CD14-positive monocyte (primary cell): ENCODE results near the gene NPLOC4. TPM values are rescaled to one million over a fixed set of nuclear protein-coding genes. Genes with fewer than 3 reads are reported as not detected.

ENCODE experiments used
- DNase-seq, 3 donors: peaks; one replicate each; pipeline ENCODE4 v3.0.0-alpha.2; 2011 to 2022
- H2AFZ ChIP-seq: 2 replicates; pipeline ENCODE4 v1.6.0; 2012; ENCODE audit warnings: mild to moderate bottlenecking, low read depth, low read length, inconsistent platforms; ENCODE audit not compliant: insufficient read depth, poor library complexity, severe bottlenecking
- H3K27ac ChIP-seq, 2 donors: 1 replicate in 1 of 2; 2 replicates in 1 of 2; pipeline ENCODE4 v1.5.1; 2012 to 2013; ENCODE audit warnings: low read length in 2 of 2, control low read depth in 1 of 2, inconsistent platforms in 1 of 2, low read depth in 1 of 2, mild to moderate bottlenecking in 1 of 2
- H3K27me3 ChIP-seq, 2 donors: one replicate each; pipeline versions ENCODE4 v1.6.0 to v1.6.1; 2011 to 2013; ENCODE audit warnings: low read length in 2 of 2; ENCODE audit not compliant: control insufficient read depth in 2 of 2, insufficient read depth in 2 of 2
- H3K36me3 ChIP-seq, 2 donors: replicated peaks in 1 of 2; 1 replicate in 1 of 2; 2 replicates in 1 of 2; pipeline versions ENCODE4 v1.5.1 to v1.6.1; 2012 to 2013; ENCODE audit warnings: low read length in 2 of 2, control low read depth in 1 of 2, inconsistent platforms in 1 of 2, mild to moderate bottlenecking in 1 of 2; ENCODE audit not compliant: insufficient read depth in 2 of 2, control insufficient read depth in 1 of 2
- H3K4me1 ChIP-seq, 2 donors: 1 replicate in 1 of 2; 2 replicates in 1 of 2; pipeline versions ENCODE4 v1.5.1 to v1.6.1; 2012 to 2013; ENCODE audit warnings: low read length in 2 of 2, control low read depth in 1 of 2, inconsistent platforms in 1 of 2, mild to moderate bottlenecking in 1 of 2, moderate library complexity in 1 of 2; ENCODE audit not compliant: insufficient read depth in 2 of 2, control insufficient read depth in 1 of 2
- H3K4me2 ChIP-seq: replicated peaks from 2 replicates; pipeline ENCODE3; 2012; ENCODE audit warnings: low read length, moderate library complexity, mild to moderate bottlenecking; ENCODE audit not compliant: poor library complexity, severe bottlenecking; ENCODE audit errors: extremely low read depth
- H3K4me3 ChIP-seq, 3 experiments: fragments of 200-600 bp in 1 of 3; sonication (generic) in 1 of 3; replicated peaks in 1 of 3; 1 replicate in 2 of 3; 2 replicates in 1 of 3; pipeline ENCODE4 v1.5.1; 2011 to 2013; ENCODE audit warnings: low read length in 3 of 3, mild to moderate bottlenecking in 3 of 3, control low read depth in 2 of 3, low read depth in 2 of 3, inconsistent platforms in 1 of 3, moderate library complexity in 1 of 3
- H3K79me2 ChIP-seq: 2 replicates; pipeline ENCODE4 v1.6.0; 2012; ENCODE audit warnings: mild to moderate bottlenecking, control low read depth, inconsistent platforms, low read length, moderate library complexity; ENCODE audit not compliant: insufficient read depth
- H3K9ac ChIP-seq: 2 replicates; pipeline ENCODE4 v1.6.0; 2017; ENCODE audit warnings: low read length, mild to moderate bottlenecking; ENCODE audit not compliant: insufficient read depth, poor library complexity, severe bottlenecking
- H3K9me3 ChIP-seq, 2 donors: replicated peaks in 1 of 2; 1 replicate in 1 of 2; 2 replicates in 1 of 2; pipeline versions ENCODE4 v1.5.1 to v1.6.1; 2012 to 2013; ENCODE audit warnings: low read length in 2 of 2, control low read depth in 1 of 2; ENCODE audit not compliant: control insufficient read depth in 1 of 2, insufficient read depth in 1 of 2
- H4K20me1 ChIP-seq: 2 replicates; pipeline ENCODE4 v1.6.0; 2012; ENCODE audit warnings: mild to moderate bottlenecking, low read length, control low read depth, moderate library complexity; ENCODE audit not compliant: insufficient read depth
- H3K27ac Mint-ChIP-seq, 7 donors: one replicate each; pipeline ENCODE4 v1.8.0; 2020; ENCODE audit warnings: mild to moderate bottlenecking in 7 of 7, mixed read lengths in 7 of 7, moderate library complexity in 6 of 7, inconsistent platforms in 2 of 7
- H3K27me3 Mint-ChIP-seq, 3 donors: one replicate each; pipeline ENCODE4 v1.8.0; 2021 to 2022; ENCODE audit warnings: low read depth in 3 of 3, mild to moderate bottlenecking in 3 of 3, mixed read lengths in 3 of 3, moderate library complexity in 3 of 3, inconsistent platforms in 1 of 3
- H3K36me3 Mint-ChIP-seq, 2 donors: one replicate each; pipeline ENCODE4 v1.8.0; 2020; ENCODE audit warnings: mixed read lengths in 2 of 2, inconsistent platforms in 1 of 2, mild to moderate bottlenecking in 1 of 2
- H3K4me1 Mint-ChIP-seq: one replicate; pipeline ENCODE4 v1.8.0; 2020; ENCODE audit warnings: mild to moderate bottlenecking, mixed read lengths
- H3K4me3 Mint-ChIP-seq, 2 donors: one replicate each; pipeline ENCODE4 v1.8.0; 2020; ENCODE audit warnings: mild to moderate bottlenecking in 2 of 2, mixed read lengths in 2 of 2, moderate library complexity in 1 of 2
- H3K9me3 Mint-ChIP-seq, 7 donors: one replicate each; pipeline ENCODE4 v1.8.0; 2020 to 2022; ENCODE audit warnings: mixed read lengths in 7 of 7, mild to moderate bottlenecking in 6 of 7, moderate library complexity in 6 of 7, inconsistent platforms in 2 of 7
- WGBS: methylation state at CpG from one replicate; pipeline ENCODE4 v1.1.5; 2013; ENCODE audit warnings: missing lambda C conversion rate; ENCODE audit not compliant: insufficient coverage; 5-methylcytosine and 5-hydroxymethylcytosine counted together
- intact Hi-C, 2 donors: fragments of 100-400 bp; cut with micrococcal nuclease; formaldehyde crosslinking; loops; one replicate each; pipeline versions ENCODE4 v1.15.0 to v1.15.1; 2023
- polyA plus RNA-seq, 3 donors: library from polyadenylated mRNA; depleted of rRNA in 1 of 3; unstranded in 2 of 3; stranded (reverse) in 1 of 3; fragments of 300-500 nt in 2 of 3; fragments of >200 nt in 1 of 3; fragmentation: Illumina TruSeq in 2 of 3; gene quantifications; 1 replicate in 2 of 3; 2 replicates in 1 of 3; pipeline ENCODE4 v1.2.3, GENCODE V29; 2012 to 2021
- TF ChIP-seq, protein P1 (sequence below): fragments of 200-600 bp; IDR thresholded peaks from one replicate; pipeline ENCODE4 v1.8.0; 2022; ENCODE audit warnings: antibody characterized with exemption, mild to moderate bottlenecking

NPLOC4 gene
- polyA plus RNA-seq, 3 donors = 92.1 to 112 (median 106) TPM

GRCh38 chr17:81539961-81540675 lies 96.8 kb downstream of the NPLOC4 start:
- Histone ChIP-seq H2AFZ (no peak overlapping the region), H3K27me3 (peaks cover 9 to 25% of the 10 kb centered on the region in 2 donors), H3K9ac (no peak overlapping the region), H3K36me3 (peaks cover 58 to 70% of the 10 kb centered on the region in 2 donors), H3K4me1 (peaks cover 7 to 12% of the 10 kb centered on the region in 2 donors), H3K9me3 (peaks cover 0 to 16% of the 10 kb centered on the region in 2 donors), H3K27ac (no peak overlapping the region), H3K4me3 (no peak overlapping the region), H4K20me1 (peaks cover 13% of the 10 kb centered on the region), H3K79me2 (no peaks in the 10 kb centered on the region), H3K4me2 (no peak overlapping the region)
- no peak for DNase-seq
- Mint-ChIP-seq H3K27me3 (peaks cover 24 to 32% (median 26%) of the 10 kb centered on the region in 3 donors), H3K4me1 (peaks cover 9% of the 10 kb centered on the region), H3K27ac (no peak overlapping the region), H3K36me3 (peaks cover 41 to 71% of the 10 kb centered on the region in 2 donors), H3K9me3 (peaks cover 0 to 6% (median 2%) of the 10 kb centered on the region in 7 donors), H3K4me3 (no peak overlapping the region)
- intact Hi-C loops = loop anchor here in 1 of 2 donors (5.0 kb wide), 1 partner anchor 283 kb away; no protein-coding TSS in a partner anchor
- TF ChIP-seq, protein P1, sequence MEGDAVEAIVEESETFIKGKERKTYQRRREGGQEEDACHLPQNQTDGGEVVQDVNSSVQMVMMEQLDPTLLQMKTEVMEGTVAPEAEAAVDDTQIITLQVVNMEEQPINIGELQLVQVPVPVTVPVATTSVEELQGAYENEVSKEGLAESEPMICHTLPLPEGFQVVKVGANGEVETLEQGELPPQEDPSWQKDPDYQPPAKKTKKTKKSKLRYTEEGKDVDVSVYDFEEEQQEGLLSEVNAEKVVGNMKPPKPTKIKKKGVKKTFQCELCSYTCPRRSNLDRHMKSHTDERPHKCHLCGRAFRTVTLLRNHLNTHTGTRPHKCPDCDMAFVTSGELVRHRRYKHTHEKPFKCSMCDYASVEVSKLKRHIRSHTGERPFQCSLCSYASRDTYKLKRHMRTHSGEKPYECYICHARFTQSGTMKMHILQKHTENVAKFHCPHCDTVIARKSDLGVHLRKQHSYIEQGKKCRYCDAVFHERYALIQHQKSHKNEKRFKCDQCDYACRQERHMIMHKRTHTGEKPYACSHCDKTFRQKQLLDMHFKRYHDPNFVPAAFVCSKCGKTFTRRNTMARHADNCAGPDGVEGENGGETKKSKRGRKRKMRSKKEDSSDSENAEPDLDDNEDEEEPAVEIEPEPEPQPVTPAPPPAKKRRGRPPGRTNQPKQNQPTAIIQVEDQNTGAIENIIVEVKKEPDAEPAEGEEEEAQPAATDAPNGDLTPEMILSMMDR = no peak
- 98% methylated on average over 19 of the region's 28 CpGs for WGBS

DNA sequence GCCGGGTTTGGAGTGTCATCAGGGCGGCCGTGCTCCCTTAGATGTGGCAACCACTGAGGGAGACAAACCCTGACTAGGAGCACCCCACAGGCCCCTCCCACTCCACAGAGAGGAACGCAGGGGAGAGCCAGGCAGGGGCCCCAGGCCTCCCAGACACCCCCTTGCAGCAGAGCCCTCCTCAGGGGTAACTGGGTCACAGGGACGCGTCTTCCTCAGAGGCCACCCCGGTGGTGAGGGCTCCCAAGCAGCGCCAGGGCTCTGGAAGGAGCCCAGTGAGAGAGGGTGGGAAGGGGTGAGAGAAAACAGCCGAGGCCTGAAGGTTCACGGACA lies 97.4 kb downstream of the NPLOC4 start:
- TF ChIP-seq, protein P1 = no peak
- Mint-ChIP-seq H3K9me3 (peaks cover 0 to 6% (median 2%) of the 10 kb centered on the region in 7 donors), H3K36me3 (peaks cover 40 to 65% of the 10 kb centered on the region in 2 donors), H3K4me1 (peaks cover 9% of the 10 kb centered on the region), H3K4me3 (no peak overlapping the region), H3K27ac (no peak overlapping the region), H3K27me3 (peaks cover 25 to 37% (median 30%) of the 10 kb centered on the region in 3 donors)
- Histone ChIP-seq H3K79me2 (no peaks in the 10 kb centered on the region), H3K4me1 (peaks cover 7 to 12% of the 10 kb centered on the region in 2 donors), H2AFZ (no peak overlapping the region), H3K27me3 (peaks cover 9 to 30% of the 10 kb centered on the region in 2 donors), H3K9me3 (peaks cover 0 to 16% of the 10 kb centered on the region in 2 donors), H3K36me3 (peaks cover 56 to 64% of the 10 kb centered on the region in 2 donors), H3K4me2 (no peak overlapping the region), H4K20me1 (peaks cover 13% of the 10 kb centered on the region), H3K4me3 (no peak overlapping the region), H3K27ac (no peak overlapping the region), H3K9ac (no peak overlapping the region)
- DNase-seq = no peak
- intact Hi-C loops = loop anchor here in 1 of 2 donors (5.0 kb wide), 1 partner anchor 282 kb away; no protein-coding TSS in a partner anchor
- WGBS = 100% methylated on average over 1 of the region's 10 CpGs
